A204.1 (cell line): ENCODE measurements around the gene GGCX.
"Not testable (repeated sequence)": the region's sequence is repeated elsewhere in the genome, so short reads cannot be mapped to it uniquely, and the experiment has no call there.

ENCODE experiments used
- FAIRE-seq: peaks from 2 replicates; lab custom pipeline; 2012; peaks lifted over from hg19 to GRCh38; lab: Jason Lieb, UNC

Gene GGCX

GRCh38 chr2:85594715-85595300 is 33.5 kb upstream of the GGCX start:
- no peak for FAIRE-seq

DNA sequence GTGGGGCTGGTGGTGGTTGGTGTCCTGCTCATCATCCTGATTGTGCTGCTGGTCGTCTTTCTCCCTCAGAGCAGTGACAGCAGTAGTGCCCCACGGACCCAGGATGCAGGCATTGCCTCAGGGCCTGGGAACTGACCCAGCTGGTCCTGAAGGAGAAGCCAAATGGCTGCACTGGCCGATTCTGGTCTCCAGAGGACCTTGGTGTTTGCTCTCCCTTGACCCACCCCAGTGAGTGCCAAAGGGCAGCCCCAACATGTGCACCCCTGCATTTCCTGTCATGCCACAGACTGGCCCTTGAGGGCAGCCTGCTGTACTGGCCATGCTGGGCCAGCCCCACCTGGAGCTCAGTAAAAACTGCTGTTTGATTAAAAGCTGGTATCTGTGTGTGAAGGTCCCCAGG is 31.7 kb upstream of the GGCX start:
- no peak for FAIRE-seq

DNA sequence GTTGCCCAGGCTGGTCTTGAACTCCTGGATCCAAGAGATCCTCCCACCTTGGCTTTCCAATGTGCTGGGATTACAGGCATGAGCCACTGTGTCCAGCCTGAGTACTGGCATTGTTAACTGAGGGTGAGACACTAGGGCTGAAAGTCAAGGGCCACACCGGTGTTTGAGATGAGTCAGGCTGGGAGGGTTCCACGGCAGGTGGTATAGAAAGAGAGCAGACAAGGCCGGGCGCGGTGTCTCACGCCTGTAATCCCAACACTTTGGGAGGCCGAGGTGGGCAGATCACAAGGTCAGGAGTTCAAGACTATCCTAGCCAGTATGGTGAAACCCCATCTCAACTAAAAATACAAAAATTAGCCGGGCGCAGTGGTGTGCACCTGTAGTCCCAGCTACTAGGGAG is 31.0 kb upstream of the GGCX start:
- FAIRE-seq, result not testable (repeated sequence)

GRCh38 chr2:85591563-85591962 is 30.3 kb upstream of the GGCX start:
- no peak for FAIRE-seq

GRCh38 chr2:85590950-85591349 is 29.7 kb upstream of the GGCX start:
- no peak for FAIRE-seq

DNA sequence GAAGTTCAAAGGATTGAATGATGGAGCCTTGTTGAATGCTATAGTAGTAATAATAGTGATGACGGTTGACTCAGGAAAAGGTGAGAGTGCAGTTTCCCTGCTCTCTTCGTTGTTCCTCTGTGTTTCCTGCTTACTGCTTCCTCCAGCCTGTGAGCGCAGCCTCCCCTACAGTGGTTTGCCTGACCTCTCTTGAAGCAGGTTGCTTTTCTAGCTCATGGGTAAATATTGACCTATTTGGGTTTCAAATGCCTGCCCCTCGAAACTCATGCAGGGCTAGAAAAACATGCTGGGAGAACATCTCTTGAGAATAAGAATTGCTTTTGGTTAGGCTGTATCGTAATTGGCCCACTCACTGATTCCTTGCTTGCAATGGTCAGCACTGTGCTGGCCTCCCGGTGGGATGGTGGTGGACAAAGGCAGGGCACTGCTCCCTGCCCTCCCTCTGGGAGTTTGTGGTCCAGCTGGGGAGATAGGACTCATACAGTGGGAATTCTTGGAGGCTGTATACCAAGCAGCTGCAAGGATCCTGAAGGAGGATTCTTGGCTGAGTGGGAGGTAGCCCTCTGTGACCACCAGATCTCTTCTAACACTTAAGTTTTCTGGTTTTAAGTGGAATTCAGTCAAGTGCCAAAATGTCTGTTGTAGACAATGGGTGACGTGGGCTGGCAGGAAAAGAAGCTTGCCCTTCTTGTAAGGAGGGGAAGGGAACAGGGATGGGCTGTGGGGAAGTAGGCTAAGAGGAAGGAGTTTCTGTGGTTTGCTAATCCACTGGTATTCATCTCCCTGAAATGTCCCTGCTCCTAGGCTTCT is 28.9 kb upstream of the GGCX start:
- no peak for FAIRE-seq

DNA sequence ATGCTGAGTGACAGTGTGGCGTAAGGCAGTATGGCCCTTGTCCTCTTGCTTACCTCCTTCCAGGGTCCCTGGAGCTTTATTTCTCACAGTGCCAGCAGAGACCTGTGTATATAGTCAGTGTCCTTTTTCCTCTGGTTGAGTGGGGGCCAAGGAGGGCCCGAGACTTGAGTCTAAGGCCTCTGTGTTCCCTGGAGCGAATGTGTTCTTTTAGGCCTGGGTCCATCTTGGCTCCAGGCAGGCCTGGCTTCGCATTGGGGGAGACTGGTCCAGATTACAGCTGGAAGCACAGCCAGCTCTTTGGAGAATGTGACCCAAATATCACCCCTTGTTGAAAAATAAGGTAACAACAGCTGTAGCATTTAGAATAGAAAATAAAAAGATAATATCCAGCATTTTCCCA is 27.9 kb upstream of the GGCX start:
- FAIRE-seq, result no peak

DNA sequence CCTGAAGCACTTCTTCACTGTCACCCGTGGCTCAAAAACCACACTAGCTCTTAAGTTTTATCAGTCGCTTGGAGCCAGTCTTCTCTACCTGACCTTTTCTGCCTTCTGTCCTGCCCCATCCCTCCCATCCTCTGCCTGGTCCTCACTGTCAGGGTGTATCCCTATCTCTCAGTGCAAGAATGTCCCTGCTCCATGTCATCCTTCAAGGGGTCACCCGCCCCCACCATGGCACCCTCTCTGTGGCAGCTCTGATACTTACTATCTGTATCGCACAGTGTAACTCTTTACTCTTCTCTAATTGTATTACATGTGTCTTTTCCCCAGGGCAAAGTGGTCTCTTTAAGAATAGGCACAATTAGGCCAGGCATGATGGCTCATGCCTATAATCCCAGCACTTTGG is 27.4 kb upstream of the GGCX start:
- no peak for FAIRE-seq

DNA sequence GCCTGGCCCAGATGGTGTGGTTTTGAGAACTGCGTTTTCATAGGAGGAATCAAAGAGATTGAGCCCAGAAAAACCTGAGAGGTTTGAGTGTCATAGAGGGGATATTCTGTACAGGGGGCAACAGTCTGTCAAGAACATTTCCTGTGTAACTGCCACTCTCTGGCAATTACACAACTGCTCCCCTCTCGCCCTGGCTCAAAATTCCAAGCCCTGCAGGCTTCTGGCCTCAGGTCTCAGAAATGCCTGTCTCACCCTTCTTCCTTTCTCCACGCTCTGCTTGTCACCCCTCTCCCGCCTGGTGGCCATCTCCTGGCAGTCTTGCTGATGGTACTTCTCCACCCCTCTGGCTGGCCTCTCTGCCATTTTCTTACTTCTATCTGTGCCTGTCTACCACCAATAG is 26.9 kb upstream of the GGCX start:
- FAIRE-seq, result no peak

GRCh38 chr2:85585781-85586105 is 24.4 kb upstream of the GGCX start:
- no peak for FAIRE-seq

DNA sequence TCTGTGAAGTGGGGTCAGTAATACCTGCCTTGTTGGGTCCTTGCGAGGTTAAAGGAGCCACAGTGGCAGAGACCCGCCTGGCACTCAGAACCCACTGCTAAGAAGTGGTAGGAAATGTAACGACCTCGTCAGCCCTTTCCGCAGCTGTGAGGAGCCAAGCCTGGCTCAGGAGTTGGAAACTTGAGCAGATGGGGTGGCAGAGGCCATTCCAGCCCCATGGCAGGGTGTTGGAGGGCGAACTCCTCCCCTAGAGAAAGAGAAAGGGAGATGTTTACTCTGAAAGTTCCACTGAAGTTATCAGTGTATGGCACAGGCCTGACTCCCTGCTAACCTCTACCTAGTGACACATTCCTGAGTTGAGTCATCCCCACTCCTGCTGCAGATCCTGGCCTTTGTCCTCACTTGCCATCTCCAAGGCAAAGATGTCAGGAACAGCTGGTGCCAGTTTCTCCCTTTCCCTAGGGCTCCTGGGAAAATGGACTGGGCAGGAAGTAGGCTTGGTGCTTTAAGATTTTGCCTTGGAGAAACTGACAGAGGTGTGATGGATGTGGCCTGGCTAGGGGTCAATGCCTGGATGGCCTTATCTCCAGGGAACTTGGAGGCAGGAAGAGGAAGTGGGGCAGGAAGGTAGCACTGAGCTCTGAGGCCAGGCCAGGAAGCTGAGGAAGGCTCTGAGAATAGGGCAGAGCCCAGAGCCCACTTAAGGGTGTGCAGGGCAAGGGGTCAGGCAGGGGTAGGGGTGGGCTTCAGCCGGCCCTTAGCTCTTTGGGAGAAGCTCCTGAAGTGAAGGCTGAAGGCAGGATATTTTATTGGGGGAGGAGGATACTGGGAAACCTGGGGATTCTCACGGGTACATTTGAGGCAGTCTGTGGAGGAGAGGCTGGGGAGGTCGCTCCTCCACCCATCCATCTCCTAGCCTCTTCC is 23.8 kb upstream of the GGCX start:
- no peak for FAIRE-seq

- no peak for FAIRE-seq
Observed at GRCh38 chr2:85584354-85584856, 23.1 kb upstream of the GGCX start, which contains the start of gene VAMP5. Gene VAMP5, plus strand, starts transcription at chr2:85584431. Its CDS starts 60 bp downstream, at chr2:85584491.

DNA sequence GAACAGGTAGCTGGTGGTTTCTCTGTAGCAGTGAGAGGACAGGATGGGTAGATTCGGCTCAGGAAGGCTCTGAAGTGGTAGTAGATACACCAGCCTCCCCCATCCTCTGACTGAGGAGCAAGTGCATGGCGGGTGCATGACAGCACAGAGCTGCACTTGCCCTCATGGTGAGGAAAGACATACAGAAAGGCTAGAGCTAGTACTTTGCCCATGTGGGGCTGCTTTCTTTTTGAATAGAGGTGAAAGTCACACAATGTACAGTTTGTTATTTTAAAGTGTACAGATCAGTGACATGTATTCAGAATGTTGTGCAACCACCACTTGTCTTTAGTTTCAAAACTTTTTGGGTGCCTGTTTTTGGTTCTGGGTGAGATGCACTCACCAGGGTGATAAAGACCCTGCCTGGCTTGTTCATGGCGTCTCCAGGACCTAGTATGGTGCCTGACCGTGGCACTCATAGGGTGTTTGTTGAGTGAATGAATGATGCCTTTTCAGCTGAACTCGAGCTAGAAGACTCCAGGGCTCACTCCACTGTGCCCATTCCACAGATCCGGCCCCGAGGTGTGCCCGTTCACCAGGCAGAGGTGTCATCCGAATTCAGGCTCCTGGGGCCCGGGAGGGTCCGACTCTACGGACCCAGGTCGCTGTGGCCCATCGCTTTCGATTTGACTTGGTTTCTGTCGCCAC is 22.5 kb upstream of the GGCX start:
- FAIRE-seq, result no peak

- no peak for FAIRE-seq
Observed at GRCh38 chr2:85582492-85582891, 21.2 kb upstream of the GGCX start.

DNA sequence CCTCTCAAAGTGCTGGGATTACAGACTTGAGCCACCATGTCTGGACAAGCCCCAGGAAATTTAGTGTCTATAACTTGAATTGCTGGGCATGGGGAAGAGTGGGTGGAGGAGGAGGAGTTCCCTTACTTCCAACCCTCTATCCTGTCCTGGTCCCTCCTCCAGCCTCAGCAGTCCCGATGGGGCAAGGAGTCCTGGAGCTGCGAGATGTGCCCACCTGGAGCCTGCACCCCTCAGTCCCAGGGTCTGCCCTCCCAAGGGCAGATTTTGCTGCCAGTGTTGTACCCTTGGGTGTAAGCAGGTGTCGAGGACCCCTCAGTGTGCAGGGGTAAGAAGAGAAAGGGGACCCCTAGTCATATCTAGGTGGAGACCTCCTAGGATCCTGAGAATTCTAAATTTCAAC is 18.9 kb upstream of the GGCX start:
- no peak for FAIRE-seq

DNA sequence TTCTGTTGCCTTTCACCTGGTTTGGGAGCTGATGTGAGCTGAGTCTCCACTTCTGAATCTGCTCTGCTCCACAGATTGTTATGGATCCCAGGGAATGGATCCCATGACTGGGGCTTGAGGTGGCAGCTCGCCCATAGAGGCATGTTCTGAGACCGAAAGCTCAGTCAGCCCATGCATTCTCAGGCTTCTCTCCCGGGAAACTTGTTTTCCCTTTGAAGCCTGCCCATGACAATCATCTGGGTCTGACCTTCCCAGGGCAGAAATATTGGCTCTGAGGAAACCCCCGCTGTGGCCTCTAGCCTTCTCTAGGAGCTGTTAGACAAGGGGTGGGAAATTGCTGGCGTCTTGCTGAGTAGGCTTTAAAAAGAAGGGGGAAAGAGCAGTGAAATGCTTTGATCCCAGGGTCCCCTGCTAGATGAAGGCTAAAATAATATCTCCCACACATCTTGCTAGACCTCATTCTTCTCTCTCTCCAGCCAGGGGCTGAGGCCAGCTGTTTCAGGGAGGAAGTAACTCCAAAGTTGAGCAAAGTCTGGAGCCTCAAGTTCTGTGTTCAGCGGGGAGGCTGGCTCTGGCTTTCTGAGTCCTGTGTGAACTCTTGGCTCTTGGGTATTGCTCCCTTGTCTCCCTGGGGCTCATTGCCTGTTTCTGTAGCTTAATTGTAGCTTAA is 18.1 kb upstream of the GGCX start:
- FAIRE-seq, result no peak

DNA sequence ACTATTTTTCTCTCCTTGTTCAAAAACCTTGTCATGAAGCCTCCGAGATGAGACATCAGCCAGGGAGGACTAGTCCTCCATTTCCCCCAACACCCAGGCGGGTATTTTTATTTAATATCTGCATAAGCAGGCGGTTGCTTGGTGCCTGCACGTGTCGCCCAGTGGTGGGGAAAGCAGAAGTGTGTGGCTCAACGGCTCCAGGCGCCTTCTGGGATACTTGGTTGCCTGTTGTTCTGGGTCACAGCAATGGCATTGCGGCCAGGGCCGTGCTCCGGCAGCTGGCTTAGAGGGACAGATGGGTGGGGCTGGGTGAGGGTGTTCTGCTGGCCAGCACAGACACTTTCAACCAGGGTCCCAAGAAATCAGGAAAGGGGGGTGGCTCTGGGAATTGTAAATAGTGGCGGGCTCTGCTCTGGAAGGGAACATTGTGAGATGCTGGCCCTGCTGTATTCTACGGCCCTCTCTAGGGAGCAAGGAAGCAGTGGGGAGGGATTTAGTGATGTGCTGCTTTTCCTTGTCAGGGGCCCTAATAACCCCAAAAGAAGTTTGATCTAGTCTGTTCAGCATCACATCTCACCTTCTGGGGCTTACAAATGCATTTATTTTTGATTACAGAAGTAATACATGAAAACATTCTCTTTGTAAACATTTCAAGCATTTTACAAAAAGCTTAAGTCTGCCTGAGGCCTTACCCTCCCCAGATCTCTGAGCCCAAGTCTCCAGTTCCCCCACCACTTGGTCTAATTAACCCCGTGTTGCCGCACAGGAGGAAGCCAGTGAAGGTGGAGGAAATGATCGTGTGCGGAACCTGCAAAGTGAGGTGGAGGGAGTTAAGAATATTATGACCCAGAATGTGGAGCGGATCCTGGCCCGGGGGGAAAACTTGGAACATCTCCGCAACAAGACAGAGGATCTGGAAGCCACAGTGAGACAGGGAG is 17.2 kb upstream of the GGCX start:
- no peak for FAIRE-seq

- no peak for FAIRE-seq
Observed at GRCh38 chr2:85577386-85578242, 16.3 kb upstream of the GGCX start, which contains the start of gene VAMP8. Gene VAMP8, plus strand, starts transcription at chr2:85577586. Its CDS starts 61 bp downstream, at chr2:85577647.

GRCh38 chr2:85577063-85577385 is 15.7 kb upstream of the GGCX start:
- FAIRE-seq, result no peak

DNA sequence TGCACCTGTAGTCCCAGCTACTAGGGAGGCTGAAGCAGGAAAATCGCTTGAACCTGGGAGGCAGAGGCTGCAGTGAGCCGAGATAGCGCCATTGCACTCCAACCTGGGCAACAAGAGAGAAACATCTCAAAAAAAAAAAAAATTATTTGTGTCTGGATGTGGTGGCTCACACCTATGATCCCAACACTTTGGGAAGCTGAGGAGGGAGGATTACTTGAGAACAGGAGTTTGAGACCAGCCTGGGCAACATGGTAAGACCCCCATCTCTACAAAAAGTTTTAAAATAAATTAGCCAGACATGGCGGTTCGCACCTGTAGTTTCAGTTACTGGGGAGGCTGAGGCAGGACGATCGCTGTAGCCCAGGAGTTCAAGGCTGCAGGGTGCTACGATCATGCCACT is 14.4 kb upstream of the GGCX start:
- FAIRE-seq, result no peak
